ENCODE results near the gene CAMSAP3. TPM values are rescaled to one million over a fixed set of nuclear protein-coding genes. Genes with fewer than 3 reads are reported as not detected.
A peak's percentile ranks its signal among the peaks of the same experiment; 100 is the strongest.

The CAMSAP3 gene
- total RNA-seq, 1 donor from 2014 or later: 7.0 TPM

DNA sequence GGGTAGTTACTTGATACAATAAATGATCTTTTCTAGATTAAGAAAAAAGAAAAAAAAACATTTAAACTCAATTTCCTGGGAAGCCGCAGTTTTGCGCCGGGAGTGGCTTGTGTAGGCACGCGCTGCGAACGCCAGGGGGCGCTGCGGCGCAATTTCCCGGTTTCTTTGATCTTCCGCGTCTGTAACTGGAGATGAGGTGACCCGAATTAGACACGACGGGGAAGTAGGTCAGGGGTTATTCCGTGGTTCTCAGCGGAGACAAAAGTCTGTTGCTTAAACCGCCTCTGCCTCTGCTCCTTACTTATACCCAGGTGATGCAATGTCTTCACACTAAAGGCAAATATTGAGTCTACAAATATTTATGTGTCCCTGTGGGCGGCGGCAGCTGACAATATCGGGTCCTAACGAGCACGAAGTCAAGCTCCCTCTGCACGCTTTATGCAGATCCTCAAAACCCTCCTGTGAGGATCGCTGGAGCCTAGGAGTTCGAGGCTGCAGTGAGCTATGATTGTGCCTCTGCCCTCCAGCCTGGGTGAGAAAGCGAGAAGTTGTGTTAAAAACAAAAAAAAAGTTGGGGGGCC is 56.5 kb downstream of the CAMSAP3 start:
- peak; percentile 91 for DNase-seq

- DNase-seq: no peak
These were observed 58.7 kb downstream of the CAMSAP3 start for GRCh38 chr19:7654401-7654800.

- DNase-seq: no peak
These were observed 59.9 kb downstream of the CAMSAP3 start for GRCh38 chr19:7655581-7655980.

GRCh38 chr19:7657131-7657751 is 61.6 kb downstream of the CAMSAP3 start:
- no peak for DNase-seq

DNA sequence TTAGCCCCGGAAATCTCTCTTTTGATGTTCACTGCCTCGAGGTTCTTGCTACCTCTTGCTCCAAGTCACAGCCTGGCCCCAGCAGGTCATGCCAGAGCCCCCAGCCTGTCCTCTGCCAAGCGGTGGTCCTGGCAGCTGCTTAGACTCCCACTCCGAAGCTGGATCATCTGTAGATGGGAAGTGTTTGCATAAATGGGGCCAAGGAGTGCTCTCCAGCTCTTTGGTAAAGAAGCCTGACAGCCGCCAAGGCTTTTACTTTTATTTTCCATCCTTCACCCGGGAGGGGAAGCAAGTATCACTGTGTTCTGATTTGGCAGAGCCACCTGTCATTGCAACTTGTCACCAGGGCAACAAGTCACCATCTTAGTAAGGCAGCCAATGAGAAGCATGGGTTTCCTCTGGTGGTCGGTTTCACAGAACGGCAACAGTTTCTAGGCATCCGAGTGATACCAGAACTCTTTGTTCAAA is 62.6 kb downstream of the CAMSAP3 start:
- DNase-seq: peak; percentile 85

DNA sequence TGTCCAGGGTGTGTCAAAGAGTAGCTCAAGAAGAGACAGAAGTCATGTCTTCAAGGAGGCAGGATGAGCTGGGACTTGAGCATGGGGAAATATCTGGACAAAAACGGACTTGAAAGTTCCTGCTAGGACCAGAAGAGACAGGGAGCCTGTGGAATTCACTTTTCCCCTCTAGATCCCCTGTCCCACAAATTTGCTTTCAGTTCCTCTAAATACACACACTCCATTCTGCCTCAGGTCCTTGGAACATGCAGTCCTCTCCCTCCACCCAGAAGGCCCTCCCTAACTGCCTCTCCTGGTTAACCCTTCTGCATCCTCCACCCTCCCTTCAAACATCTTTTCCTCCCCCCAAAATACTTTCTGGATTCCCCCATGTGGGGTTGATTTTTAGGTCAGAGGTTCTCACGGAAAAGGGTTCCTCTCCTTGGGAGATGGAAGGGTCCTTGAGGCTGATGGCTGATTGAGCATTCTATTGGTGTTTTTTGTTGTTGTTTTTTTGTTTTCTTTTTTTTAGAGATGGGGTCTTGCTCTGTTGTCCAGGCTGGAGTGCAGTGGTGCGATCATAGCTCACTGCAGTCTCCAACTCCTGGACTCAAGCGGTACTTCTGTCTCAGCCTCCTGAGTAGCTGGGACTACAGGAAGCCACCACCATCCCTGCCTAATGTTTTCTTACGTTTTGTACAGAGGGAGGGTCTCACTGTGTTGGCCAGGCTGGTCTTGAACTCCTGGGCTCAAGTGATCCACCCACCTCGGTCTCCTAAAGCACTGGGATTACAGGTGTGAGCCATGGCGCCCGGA is 66.3 kb downstream of the CAMSAP3 start:
- no peak for DNase-seq

- DNase-seq: no peak
These were observed 67.0 kb downstream of the CAMSAP3 start for GRCh38 chr19:7662657-7663056.

DNA sequence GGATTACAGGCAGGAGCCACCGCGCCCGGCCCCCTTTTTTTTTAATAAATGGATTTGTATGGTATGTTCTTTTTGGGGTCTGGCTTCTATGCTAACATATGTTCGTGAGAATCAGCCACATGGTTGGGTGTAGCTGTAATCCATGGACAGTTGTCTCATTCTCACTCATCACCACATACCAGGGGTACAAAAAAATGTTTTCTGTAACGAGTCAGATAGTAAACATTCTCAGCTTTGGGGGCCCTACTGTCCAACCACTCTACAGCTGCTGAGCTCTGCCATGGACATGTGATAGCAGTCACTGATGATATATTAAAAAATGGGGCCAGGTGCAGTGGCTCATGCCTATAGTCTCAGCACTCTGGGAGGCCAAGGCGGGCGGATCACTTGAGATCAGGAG is 68.0 kb downstream of the CAMSAP3 start:
- DNase-seq: peak; percentile 83

- DNase-seq: peak; percentile 92
These were observed 69.4 kb downstream of the CAMSAP3 start for GRCh38 chr19:7665076-7665475.

Small RNA genes lying within 50 kb of the gene (small RNA-seq; reads per million reads assigned to genes)
- not detected for gene MIR6792 (ENCODE audit: low replicate concordance)

Other genes starting within 250 kb of the CAMSAP3 start
- 23.6 TPM for gene ARHGEF18, start 246.9 kb upstream of the CAMSAP3 start, total RNA-seq
- 6.1 TPM for gene PEX11G, start 106.8 kb upstream of the CAMSAP3 start, total RNA-seq
- gene ZNF358, start 79.8 kb upstream of the CAMSAP3 start, total RNA-seq: 24.2 TPM
- gene MCOLN1, start 73.2 kb upstream of the CAMSAP3 start, total RNA-seq: 4.2 TPM
- 43.5 TPM for gene PNPLA6, start 60.1 kb upstream of the CAMSAP3 start, total RNA-seq
- 32.7 TPM for gene XAB2, start 33.7 kb downstream of the CAMSAP3 start, total RNA-seq
- gene PET100, start 33.9 kb downstream of the CAMSAP3 start, total RNA-seq: 20.4 TPM
- gene PCP2, start 37.9 kb downstream of the CAMSAP3 start, total RNA-seq: not detected
- gene STXBP2, start 41.2 kb downstream of the CAMSAP3 start, total RNA-seq: 19.1 TPM
- gene RETN, start 73.2 kb downstream of the CAMSAP3 start, total RNA-seq: 1.5 TPM
- gene MCEMP1, start 81.2 kb downstream of the CAMSAP3 start, total RNA-seq: not detected
- gene TRAPPC5, start 85.0 kb downstream of the CAMSAP3 start, total RNA-seq: 26.7 TPM
- gene FCER2, start 106.3 kb downstream of the CAMSAP3 start, total RNA-seq: not detected
- gene CLEC4G, start 136.2 kb downstream of the CAMSAP3 start, total RNA-seq: not detected
- 2.7 TPM for gene CD209, start 151.7 kb downstream of the CAMSAP3 start, total RNA-seq
- not detected for gene CLEC4M, start 167.4 kb downstream of the CAMSAP3 start, total RNA-seq
- gene EVI5L, start 234.4 kb downstream of the CAMSAP3 start, total RNA-seq: 16.0 TPM